HG02623 (cell line): ENCODE measurements around the gene C13orf42.

Experiments used
- ATAC-seq: cut with Tn5 transposase; IDR thresholded peaks from one replicate; pipeline ENCODE4 v1.9.1; 2021; ENCODE audit warnings: moderate library complexity; ENCODE audit not compliant: unreplicated experiment

C13orf42 gene

DNA sequence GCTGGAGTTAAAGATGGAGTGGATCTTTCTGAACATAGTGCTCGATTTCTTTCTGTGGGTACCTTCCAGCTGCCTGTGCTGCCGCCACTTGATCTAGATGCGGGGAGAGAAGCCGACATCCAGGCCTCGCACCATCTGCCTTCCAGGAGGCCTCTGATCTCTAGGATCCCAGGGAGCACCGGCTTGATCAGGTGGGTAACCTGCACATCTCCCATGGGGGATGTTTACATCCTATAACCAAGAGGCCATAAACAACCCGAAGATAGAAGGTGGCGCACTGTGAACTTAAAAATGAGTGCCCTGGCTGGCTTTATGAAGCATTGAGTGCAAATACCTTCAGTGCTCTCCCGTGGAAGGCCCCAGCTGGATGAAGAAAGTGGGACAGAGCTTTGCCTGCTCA lies at the start of gene C13orf42:
Gene C13orf42, minus strand, starts transcription at position 101 of the 400 bp plus-strand sequence. Its CDS starts 65 bp downstream, at position 36.
- no peak for ATAC-seq

DNA sequence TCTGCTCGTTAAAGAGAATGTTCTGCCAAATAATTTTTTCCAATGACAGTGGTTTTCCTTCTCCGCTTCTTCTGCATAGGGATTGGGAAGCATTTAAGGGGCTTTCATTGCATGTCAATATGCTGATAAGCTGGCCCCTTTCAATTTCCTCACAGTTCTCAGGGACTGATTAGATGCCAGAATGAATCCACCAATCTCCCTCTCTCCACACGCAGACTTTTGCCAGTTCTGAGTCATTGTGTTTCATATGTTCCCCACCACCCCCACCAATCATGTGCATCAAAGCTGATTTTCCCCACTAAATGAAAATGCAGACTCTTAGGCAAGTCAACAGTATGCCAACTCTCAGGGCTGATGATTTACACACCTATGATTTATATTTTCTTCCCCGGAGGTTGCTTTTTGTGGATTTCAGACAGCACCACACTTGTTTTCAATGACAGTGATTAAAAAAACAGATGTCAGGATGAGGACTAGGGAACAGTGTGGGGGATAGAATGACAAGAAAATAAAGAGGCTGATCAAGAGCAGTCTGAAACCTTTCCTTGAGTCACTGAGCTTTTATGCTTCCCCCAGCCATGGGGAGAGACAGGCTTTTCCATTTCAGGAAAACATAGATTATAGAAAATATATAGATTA lies 47.9 kb upstream of the C13orf42 start:
- no peak for ATAC-seq

DNA sequence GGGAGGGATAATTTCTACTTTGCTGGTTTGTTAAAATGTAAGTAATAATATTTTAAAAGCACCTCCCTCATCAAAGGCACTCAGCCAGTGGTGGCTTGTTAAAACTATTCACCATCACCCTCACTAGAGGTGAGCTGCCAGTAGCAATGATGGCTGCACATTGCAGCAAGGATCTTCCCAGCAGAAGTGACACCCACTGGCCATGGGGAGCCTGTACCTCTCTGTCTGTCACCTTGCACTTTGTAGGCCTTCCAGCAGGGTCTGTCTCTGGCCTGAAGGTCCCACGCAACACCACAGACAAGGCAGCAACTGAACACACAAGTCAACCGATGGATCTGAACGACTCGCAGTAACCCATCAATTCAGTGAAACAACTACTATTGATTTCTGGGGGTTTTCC lies 47.3 kb upstream of the C13orf42 start:
- no peak for ATAC-seq

DNA sequence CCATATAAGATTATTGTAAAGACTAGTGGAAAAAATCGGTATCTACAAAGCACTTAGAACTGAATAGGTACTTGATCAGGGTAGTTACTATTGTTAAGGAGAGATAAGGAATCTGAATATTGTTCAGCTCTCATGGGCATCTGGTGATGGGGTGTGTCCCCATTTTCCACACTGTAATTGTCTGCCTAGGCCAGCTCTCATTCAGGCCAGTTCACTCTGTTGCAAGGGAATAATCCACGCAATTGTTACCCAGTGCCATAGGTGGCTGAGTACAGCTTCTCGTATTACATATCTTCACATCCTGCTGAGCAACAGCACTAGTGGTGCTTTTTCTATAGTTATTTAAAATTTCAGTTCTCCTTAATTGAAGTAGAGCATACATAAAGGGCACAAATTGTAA lies 45.6 kb upstream of the C13orf42 start:
- no peak for ATAC-seq

DNA sequence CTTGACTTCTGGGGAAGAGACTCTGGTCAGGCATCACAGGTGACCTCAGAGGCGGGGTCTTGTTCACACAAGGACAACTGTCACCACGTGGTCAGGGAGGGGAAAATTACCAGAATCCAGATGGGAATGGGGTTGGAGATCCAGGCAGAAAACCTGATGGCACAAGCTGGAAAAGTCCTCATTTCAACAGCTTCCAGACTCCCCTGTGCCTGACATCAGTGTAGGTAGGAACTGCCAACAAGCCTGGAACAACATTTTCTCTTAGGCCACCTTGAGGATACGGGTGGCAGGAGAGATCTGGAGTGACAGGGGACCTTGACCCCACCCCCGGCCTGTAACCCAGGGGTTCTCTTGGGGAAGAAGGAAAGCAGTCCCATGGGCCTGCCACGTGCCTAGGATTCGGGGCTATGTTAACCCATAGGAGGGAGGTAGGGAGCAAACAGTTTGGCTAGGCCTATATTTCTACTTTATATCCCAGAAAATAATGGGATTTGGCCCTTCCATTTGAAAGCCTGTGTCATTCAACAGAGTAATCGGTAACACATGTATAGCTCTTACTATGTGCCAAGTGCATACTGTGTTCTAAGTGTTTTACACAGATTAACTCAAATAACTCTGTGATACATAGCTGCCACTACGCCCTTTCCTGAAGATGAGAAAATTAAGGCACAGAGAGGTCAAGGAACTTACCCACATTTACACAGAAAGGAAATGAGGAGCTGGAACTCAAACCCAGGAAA lies 44.9 kb upstream of the C13orf42 start:
- ATAC-seq = no peak

DNA sequence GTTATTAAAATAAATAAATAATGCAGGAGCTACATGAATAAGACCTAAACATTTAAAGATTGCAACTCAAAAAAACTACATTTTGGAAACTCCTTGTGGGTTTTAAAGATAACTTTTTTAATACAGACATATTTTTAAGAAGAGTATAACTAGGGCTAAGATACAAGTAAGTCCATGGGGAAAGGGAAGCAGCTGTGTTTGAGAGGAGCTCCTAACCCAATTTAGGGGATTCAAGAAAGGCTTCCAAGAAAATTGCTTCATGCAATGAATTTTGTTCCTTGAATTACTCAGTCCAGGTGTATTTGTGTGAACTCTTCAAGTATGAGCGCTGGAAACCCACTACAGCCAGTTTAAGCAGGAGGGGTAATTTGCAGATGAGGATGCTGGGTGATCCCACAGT lies 44.1 kb upstream of the C13orf42 start:
- ATAC-seq = no peak

DNA sequence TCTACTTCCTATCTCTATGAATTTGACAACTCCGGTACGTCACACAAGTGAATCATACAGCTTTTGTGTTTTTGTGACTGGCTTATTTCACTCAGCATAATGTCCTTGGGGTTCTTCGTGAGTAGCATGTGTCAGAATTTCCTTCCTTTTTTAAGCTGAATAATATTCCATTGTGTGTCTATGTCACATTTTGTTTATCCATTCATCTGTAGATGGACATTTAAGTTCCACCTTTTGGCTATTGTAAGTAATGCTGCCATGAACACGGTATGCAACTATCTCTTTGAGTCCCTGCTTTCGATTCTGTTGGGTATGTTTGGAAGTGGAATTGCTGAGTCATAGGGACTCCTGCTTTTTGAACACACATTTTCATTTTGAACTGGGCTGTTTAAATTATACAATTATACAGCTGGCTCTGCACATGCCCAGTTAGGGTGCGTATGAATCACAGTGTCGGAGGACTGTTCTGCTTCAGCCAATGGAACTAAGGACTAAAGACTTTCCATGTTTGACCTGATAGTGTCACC lies 43.0 kb upstream of the C13orf42 start:
- no peak for ATAC-seq

DNA sequence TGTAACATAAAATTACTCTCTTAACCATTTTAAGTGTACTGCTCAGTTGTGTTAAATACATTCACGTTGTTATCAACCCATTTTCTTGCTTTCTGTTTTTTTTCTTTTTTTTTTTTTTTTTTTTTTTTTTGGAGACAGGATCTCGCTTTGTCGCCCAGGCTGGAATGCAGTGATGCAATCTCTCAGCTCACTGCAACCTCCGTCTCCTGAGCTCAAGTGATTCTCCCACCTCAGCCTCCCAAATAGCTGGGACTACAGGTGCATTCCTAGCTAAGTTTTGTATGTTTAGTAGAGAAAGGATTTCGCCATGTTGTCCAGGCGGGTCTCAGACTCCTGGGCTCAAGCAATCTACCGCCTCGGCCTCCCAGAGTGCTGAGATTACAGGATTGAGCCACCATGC lies 42.5 kb upstream of the C13orf42 start:
- no peak for ATAC-seq

DNA sequence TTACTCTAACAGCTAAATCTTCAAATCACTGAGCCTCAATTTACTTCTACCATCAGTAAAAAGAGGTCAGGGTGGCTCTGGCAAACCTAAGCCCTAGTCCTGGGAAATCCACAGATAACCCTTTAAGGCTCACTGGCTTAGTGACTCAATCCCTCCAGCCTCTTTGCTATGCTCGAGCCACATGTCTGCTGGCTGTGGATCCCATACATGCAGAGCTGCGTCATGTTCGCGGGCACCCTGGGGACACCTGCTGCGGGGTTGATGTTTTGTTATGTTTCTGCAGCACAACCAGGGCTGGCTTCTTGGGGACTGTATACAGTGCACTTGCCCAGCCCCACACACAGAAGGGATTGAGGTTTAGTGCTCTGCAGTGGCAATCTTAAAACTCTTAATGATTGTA lies 41.6 kb upstream of the C13orf42 start:
- no peak for ATAC-seq

DNA sequence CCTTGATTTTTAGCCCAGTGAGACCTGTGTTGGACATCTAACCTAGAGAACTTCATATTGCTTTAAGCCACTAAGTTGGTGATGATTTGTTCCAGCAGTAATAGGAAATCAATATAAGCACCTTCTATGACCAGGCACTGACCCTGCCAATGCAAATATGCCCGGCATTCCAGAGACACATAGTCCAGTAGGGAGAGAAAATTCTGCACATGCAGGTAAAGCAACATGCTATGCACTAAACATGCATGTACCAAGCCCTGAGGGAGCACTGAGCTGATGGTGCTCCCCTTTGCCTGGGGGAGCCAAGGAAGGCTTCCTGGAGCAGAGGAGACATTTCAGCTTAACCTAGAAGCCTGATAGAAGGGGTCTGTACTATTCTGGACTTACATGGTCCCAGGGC lies 40.4 kb upstream of the C13orf42 start:
- no peak for ATAC-seq

DNA sequence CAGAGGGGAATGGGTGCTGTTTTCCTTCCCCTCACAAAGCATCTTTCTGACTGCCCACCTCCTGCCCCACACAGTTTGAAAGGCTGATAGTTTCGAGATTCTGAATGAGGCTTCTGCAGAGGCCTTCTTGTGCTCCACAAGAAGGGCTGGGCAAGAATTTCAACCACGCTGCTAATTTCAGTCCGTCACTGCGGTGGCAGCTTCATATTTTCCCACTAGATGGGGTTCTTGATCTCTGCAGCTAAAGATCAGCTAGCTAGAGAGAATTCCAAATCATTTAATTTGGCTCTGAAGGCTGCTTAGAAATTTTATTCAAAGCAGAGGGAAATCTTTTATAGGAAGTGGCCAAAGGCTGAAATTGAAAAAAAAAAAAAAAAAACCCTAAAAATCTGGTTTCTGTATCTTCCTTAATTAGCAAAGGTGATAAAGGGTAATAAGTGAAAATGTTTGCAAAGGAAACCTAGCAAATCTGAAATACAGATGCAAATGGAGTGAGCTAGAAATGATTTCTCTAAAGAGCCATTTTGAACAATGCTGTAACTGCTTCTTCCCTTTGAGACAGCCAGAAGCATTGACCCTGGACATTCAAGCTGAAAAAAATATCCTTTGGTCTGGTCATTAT lies 38.0 kb upstream of the C13orf42 start:
- ATAC-seq = no peak

DNA sequence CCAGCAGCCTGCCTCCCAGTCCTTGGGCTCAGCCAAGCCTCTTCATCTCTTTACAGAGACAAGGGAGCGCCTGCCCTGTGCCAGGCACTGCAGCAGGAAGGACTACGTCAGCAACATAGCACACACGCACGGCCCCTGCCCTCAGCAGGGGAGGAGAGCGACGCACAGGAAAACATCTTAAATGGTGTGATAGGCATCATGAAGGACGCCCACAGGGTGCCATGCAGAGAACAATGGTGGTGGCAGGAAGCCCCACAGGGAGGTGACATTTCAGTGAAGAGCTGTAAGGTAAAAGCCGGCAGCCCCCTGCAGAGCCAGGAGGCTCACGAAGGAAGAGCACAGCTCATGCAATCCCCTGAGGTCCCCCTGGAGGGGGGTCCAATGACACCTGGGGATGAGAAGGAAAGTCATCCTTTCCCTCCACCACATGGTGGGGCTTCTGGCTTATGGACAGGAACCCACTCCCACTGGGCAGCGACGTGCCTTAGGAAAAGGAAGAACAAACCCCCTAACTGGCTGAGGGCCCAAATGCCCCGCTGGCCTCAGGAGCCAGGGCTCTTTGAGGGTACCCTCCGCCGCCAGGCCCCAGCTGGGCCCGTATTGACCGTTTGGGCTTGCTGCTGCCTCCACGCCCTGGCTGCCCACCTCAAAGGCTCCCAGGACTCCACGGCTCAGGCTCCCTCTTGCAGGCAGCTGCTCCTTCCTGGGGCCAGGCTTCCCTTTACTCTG lies 37.3 kb upstream of the C13orf42 start:
- no peak for ATAC-seq

DNA sequence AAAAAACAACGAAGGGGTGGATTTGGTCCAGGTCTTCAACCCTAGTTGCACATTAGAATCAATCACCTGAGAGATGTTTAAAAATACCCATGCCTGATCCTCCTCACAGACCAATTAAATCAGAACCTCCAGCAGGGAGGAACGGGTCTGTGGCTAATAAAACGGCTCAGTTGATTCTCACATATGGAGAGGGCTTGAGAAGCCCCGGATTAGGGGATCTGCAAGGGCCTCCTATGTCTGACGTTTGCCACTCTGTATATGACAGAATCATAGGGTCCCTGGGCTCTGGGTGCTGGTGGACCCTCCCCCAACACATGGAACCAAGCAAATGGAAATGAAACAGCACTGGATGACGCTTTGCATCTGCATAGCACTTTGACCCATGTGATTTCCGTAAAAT lies 36.7 kb upstream of the C13orf42 start:
- ATAC-seq = no peak

DNA sequence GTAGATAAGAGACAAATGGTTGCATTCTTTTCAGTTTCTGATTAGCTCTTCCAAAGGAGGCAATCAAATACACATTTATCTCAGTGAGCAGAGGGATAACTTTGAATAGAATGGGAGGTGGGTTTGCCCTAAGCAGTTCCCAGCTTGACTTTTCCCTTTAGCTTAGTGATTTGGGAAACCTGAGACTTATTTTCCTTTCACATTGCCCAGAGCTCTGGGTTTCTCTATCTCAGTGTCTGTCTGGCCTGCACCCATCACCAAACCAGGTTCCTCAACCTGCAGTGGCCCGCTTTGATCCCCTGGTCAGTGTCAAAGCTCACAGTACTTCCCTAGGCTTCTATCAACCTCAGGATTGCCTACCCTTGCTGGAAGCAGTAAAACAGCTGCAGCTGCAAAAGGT lies 35.6 kb upstream of the C13orf42 start:
- no peak for ATAC-seq

DNA sequence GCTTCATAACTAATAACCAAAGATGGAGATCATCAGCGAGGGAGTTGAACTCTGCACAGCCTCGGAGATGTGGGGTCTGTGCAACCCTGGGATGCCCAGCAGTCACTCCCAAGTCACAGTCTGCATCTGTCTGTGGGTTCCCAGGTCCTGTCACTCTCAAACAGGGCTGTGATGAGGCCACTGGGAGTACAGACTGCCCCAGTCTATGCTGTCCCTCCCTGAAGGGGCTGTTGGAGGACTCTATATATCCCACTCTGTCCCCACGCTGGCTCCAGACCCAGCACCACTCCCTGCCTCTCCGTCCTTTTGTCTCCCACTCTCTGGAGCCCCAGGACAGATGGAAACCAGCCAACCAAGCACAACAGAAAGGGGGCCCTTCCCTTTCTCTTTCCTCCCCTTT lies 26.2 kb upstream of the C13orf42 start:
- ATAC-seq = no peak

DNA sequence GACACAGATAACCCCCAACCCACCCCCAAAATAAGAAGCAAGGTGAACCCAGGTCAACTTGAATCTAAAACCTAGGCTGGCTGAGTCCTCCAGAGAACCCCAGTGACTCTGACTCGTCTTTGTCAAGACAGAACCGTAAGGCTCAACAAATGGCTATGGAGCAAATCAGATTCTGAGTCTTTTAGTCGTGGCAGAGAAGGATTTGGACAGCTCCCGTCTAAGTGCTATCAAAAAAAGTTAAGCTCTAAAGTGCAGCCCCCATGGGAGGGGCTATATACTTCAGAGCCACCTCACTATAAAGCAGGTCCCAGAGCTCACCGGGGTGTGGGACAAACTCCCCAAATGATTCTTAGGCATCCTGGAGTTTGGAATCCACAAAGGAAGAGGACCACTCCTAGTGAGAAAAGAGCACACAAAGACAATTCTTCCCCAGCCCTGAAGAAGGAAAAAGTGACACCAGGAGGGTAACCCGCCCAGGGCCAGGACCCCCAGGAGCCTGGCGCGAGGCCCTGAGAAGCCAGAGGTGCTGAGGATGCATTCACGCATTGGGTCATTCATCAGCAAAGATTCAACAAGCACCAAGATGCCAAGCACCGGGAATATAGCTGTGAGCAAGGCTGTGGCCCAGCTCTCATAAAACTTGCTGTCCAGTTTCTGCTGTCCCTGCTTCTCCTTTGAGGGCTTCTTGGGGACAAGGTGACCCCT lies 25.4 kb upstream of the C13orf42 start:
- ATAC-seq = no peak

DNA sequence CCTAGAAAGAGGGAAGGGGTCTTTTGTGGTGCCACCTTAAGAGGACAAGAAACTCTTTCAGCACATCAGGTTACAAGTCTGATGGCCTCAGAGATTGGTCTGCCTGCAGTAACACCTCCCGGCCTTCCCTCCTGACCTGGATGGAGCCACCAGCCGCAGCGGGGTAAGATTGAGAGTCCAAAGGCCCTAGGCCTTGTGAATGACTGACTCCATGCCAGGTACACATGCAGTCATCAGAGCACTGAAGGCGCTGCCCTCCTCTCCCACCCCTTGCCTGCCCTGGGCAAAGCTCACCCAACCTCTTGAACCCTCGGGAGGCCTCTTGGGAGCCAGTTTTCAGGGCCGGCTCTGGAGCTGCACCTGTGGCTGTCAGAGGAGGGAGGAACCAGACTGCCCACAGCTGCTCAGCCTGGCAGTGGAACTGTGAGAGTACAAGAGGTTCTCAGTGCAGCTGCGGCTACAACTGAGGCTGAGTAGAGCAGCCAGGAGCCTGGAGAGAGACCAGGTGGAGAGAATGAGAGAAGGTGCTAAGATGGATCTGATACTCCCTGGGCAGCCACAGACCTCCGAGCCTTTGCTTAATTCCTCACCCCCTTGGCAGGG lies 23.8 kb upstream of the C13orf42 start:
- no peak for ATAC-seq

DNA sequence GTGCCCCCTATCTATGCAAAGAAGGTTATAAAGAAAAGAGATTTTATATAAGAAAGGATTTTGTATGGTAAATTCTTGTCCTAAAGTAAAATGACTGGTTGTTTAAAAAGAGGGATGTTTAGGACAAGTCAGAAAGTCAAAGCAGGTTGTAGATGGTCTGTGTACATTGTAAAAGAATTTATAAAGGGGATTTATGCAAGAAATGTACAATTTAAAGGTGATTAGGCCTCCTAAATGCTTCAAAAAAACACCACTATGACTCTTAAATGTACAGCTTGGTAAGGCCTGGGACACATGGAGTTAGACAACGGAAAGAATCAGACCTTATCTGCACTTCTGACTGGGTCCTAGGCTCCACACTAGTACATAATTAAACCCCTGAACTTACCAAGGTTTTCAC lies 19.3 kb upstream of the C13orf42 start:
- no peak for ATAC-seq

DNA sequence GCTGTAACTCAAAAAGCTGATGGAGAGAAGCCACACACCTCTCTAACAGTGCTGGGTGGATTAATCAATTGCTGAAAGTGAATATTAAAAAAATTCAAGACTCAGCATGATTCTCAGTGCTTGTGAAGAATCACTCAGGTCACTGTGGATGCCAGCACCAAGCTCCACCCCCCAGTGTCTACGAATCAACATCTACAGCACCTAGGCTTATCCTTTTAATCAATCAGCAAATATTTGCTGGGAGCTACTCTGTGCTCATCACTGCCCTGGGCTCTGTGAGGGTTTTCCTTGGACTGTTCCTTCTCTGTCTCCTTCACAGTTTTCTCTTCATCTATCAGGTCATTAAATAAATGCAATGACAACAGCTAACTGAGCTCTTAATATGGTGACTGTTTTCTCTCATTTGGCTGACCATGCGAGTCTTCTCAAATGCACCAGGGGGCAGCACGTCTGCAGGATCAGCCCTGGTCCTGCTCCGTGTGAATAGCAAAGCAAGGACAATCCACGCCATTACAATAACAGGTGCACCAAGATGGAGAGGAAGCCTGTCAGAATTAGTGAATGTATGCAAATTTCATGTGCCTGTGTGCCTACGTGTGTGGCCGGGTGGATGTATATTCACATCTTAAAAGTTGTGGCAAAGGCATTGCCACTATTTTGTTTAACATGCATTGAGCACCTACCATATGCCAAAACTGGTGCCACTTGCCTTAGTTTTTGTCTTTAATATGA lies 14.6 kb upstream of the C13orf42 start:
- peak; percentile 73 for ATAC-seq
